Activated naive CD8-positive, alpha-beta T cell (primary cell): ENCODE measurements around the gene DOCK9.

Experiments
- H3K27ac Mint-ChIP-seq: one replicate; pipeline ENCODE4 v1.8.0; 2021; ENCODE audit warnings: mixed read lengths
- H3K27me3 Mint-ChIP-seq: one replicate; pipeline ENCODE4 v1.8.0; 2021; ENCODE audit warnings: mixed read lengths
- H3K36me3 Mint-ChIP-seq: one replicate; pipeline ENCODE4 v1.8.0; 2021; ENCODE audit warnings: mixed read lengths
- H3K4me1 Mint-ChIP-seq: one replicate; pipeline ENCODE4 v1.8.0; 2021; ENCODE audit warnings: low read depth, mixed read lengths
- H3K4me3 Mint-ChIP-seq: one replicate; pipeline ENCODE4 v1.8.0; 2021; ENCODE audit warnings: mild to moderate bottlenecking, mixed read lengths
- H3K9me3 Mint-ChIP-seq: one replicate; pipeline ENCODE4 v1.8.0; 2021; ENCODE audit warnings: low read depth, mixed read lengths

Gene DOCK9

DNA sequence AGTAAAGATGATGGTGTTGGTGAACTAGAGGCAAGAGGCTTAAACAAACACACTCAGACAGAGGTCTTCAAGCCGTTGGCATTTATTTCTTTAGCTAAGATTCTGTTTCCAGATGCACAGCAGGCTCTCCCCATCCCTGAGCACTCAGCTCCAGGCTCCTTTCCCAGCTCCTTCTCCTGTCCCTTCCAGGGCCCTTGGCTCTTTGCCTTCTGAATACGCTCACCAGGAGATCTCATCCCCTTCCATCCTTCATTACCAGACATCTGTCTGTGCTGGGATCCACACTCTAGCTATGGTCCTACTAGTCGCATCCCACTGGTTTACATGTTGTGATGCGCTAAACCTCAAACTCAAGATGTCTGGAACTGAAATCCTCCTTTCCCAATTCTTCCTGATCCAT lies 25.3 kb upstream of the DOCK9 start:
- Mint-ChIP-seq H3K27me3 (no peaks in the 10 kb centered on the region), H3K27ac (peak overlapping the region; percentile 74), H3K36me3 (peaks cover 9% of the 10 kb centered on the region), H3K4me1 (peaks cover 84% of the 10 kb centered on the region), H3K4me3 (peak overlapping the region; percentile 8), H3K9me3 (no peaks in the 10 kb centered on the region)

DNA sequence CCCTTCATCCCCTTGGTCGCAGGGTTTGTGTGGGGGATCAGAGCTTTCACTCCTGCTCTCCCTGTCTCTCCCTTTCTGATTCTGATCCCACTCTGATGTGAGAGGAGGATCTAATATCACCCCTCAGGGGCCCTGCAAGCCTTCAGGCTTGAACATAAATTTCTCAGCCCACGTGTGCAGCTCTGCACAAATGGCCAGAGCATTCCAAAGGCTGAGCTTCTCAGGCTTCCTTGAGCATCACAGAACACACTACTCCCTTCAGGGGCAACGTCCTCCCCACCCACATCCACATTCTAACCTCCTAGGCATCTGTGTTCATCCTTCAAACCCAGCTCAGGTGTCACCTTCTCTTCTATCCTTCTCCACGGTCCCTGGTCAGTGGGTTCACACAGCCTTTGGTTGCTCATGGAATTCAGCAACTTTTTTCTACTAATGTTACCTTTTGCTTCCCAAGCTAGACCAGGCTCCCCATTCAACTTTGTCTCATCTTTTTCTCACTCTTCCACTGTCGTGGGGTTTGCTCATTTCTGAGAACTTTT lies 24.4 kb upstream of the DOCK9 start:
- Mint-ChIP-seq H3K9me3 (no peaks in the 10 kb centered on the region), H3K27me3 (no peaks in the 10 kb centered on the region), H3K27ac (peak overlapping the region; percentile 35), H3K4me1 (peaks cover 88% of the 10 kb centered on the region), H3K36me3 (peaks cover 9% of the 10 kb centered on the region), H3K4me3 (no peak overlapping the region)

DNA sequence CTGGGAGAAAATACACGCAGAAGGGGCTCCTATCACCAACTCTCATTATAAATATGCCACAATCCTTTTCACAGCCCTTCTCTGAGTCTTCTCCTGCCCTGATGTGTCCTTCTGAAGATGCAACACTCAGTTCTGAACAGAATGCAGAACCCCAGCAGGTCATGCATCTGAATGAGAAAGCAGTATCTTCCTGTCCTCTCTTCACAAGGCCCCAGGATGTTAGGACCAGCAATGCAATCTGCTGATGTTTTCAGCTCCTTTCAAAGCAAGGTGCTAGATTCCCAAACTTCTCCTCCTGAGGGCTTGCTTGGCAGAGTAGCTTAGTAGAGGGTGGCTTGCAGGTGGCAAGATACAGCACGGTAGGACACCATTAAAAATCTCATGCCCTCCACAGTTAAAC lies 22.3 kb upstream of the DOCK9 start:
- Mint-ChIP-seq H3K27me3 (no peaks in the 10 kb centered on the region), H3K9me3 (no peaks in the 10 kb centered on the region), H3K27ac (no peak overlapping the region), H3K4me1 (peaks cover 98% of the 10 kb centered on the region), H3K36me3 (peaks cover 9% of the 10 kb centered on the region), H3K4me3 (peak overlapping the region; percentile 43)

DNA sequence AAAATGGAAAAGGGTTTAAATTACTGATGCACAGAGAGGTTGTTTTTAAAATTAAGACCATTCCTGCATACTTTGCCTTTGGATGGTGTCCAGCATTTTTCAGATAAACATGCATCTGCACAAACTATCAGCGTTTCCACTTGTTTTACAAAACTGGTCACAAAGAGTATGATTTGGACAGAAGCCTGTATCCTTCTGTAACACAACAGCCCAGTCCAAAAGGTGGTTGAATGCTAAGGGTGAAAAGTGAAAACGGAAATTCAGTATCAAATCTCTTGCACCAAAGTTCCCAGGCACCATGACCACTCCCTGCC lies 21.7 kb upstream of the DOCK9 start:
- Mint-ChIP-seq H3K27ac (peak overlapping the region; percentile 83), H3K9me3 (no peaks in the 10 kb centered on the region), H3K4me3 (peak overlapping the region; percentile 62), H3K36me3 (peaks cover 9% of the 10 kb centered on the region), H3K4me1 (peaks cover 98% of the 10 kb centered on the region), H3K27me3 (no peaks in the 10 kb centered on the region)

DNA sequence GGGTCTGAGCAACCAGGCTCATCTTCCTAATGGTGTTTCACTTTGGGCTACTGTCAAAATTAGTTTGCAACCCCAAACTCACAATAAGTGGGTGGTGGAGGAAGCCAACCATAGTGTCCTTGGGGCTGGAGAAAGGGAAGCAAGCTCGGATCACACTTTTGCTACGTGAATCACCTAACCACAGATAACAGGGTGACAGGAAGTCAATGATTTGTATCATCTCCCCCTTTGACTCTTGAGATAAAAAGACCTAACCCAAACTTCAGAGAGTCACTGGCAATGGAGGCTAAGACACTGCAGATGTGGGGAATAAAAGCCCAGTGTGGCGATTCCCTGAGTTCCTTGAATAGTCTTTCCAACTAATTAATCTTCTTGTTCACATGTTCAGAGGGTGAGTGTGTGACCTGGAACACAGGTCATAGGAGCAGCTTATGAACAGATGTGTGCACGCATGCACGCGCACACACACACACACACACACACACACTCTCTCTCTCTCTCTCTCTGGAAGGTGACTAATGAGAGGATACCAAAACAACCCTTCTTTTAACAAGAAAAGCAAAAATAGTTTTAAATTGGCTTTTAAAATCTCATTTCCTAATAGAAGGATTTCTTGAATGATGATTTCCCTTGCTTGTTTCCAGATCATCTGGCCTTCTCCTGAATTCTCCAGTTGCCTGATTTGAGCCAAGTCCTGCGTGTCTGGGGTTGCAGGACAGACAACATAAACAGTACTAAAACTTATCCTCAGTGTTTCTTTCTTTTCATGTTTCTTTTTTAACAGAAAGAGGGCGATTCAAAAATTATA lies 21.2 kb upstream of the DOCK9 start:
- no peaks in the 10 kb centered on the region for H3K9me3 Mint-ChIP-seq
- peak overlapping the region; percentile 83 for H3K27ac Mint-ChIP-seq
- no peaks in the 10 kb centered on the region for H3K27me3 Mint-ChIP-seq
- peaks cover 96% of the 10 kb centered on the region for H3K4me1 Mint-ChIP-seq
- peaks cover 9% of the 10 kb centered on the region for H3K36me3 Mint-ChIP-seq
- peak overlapping the region; percentile 62 for H3K4me3 Mint-ChIP-seq

DNA sequence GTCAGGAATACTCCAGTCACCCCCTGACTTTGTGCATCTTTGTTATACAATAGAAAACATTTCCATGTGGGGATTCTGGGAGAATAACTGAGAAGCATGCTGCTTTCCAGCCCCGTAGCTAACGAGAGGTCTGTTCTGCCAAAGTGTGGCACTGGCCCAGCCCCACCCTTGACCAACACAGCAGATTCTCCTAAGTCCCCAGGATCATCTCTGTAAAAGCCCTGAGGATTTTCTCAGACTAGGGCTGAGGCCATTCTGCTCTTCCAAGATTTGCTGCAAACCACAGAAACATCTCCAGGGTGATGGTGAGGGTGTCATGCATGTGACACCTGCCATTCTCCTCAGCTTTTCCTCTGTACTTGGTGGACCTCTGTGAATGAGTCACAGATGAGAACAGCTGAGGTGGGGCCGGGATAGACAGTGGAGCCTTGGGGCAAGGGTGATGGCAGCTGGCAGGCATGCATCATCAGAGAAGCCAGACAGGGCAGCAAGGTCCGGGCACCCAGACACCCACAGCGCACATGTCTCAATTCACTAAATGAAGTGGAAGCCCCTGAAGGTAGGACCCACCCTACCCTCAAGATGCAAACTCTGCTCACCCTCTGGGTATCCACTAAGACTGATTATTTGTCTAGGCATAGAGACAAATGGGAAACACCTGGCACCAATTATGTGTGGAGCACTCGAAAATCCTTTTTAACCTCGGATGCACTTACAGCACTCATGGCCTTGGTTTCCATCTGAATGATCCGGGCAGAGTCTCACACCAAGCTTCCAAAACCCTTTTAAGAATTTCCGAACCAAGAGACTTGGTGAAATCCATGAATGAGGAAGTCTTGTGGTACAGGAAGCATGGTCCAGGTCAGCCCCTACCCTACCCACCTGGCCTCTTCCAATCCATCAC lies 20.1 kb upstream of the DOCK9 start:
- Mint-ChIP-seq H3K36me3 (peaks cover 3% of the 10 kb centered on the region), H3K27me3 (no peaks in the 10 kb centered on the region), H3K27ac (peak overlapping the region; percentile 71), H3K4me3 (peak overlapping the region; percentile 62), H3K9me3 (no peaks in the 10 kb centered on the region), H3K4me1 (peaks cover 93% of the 10 kb centered on the region)

DNA sequence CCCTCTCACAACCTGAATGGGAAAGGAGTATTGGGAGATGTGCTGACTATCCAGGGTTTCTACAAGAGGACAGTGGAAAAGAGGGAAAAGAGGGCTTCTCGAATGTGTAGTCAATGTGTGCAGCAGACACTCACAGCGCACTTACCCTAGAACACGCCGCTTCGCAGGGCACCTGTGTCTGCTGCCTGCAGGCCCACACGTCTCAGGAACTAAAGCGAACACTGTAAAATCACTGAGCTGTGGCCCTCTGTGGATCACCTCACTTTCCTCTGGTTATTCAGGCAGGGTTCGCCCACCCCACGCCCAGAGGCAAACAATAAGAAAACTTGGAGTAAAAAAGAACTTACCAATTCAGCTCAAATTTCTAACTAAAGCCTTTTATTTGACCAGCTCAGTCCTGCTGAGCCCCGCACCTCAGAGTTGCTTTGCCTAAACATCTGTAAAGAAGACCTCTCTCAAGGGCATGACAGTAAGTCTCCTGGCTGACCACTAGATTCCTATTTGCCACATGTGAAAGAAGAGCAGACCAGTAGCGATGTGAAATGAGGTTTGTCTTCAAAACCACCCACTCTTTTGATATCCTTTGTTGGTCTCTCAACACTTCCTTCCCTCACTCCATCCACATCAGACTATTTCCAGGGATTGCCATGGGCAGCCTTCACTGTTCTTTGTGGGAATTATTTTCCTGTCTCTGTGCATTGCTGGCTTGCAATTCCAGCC lies 19.3 kb upstream of the DOCK9 start:
- no peak overlapping the region for H3K4me3 Mint-ChIP-seq
- H3K9me3 Mint-ChIP-seq, result no peaks in the 10 kb centered on the region
- H3K27me3 Mint-ChIP-seq, result no peaks in the 10 kb centered on the region

DNA sequence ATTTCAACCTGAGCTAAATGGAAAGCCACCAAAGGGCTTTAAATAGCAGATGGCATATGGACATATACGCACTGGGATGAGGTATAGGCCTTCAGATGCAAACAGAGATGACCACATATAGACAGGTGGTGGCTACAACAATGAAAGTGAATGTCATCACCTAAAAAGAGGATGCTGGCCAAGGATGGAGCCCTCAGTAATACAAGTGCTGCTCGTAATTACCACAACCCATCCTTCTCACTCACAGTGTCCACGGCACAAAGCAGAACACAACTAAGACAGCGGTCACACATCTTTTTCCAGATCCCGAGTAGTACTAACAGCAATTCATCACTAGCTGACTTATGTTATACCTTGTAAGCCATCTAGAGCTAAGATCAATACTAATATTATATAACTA lies 18.2 kb upstream of the DOCK9 start:
- H3K4me3 Mint-ChIP-seq, result no peak overlapping the region
- no peaks in the 10 kb centered on the region for H3K9me3 Mint-ChIP-seq
- H3K27ac Mint-ChIP-seq, result peak overlapping the region; percentile 81
- peaks cover 87% of the 10 kb centered on the region for H3K4me1 Mint-ChIP-seq
- peaks cover 2% of the 10 kb centered on the region for H3K36me3 Mint-ChIP-seq
- H3K27me3 Mint-ChIP-seq, result no peaks in the 10 kb centered on the region

More for the DNA sequence above, 19.3 kb upstream of the DOCK9 start:
- Mint-ChIP-seq H3K36me3 (peaks cover 2% of the 10 kb centered on the region), H3K4me1 (peaks cover 94% of the 10 kb centered on the region), H3K27ac (peak overlapping the region; percentile 71)

DNA sequence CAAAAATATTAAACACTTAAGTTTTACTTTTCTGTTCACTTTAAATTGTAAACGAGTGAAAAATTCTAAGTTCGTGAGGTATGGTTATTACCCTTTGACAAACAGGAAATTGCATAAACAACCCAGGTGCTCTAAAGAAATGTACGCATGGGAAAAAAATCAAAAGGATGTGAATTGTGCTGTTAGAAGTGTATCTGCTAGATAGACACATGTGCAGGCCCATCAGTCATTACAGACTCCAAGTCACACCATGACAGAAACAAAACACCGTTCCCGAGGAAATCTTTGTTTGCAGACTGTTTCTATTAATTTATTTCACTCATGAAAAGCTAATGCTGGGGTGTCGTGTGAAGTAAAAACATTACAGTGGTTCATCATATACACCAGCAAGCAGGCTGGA lies 17.0 kb upstream of the DOCK9 start:
- Mint-ChIP-seq H3K27me3 (no peaks in the 10 kb centered on the region), H3K9me3 (no peaks in the 10 kb centered on the region), H3K36me3 (peaks cover 4% of the 10 kb centered on the region), H3K4me3 (peak overlapping the region; percentile 28), H3K4me1 (peaks cover 86% of the 10 kb centered on the region), H3K27ac (peak overlapping the region; percentile 72)

DNA sequence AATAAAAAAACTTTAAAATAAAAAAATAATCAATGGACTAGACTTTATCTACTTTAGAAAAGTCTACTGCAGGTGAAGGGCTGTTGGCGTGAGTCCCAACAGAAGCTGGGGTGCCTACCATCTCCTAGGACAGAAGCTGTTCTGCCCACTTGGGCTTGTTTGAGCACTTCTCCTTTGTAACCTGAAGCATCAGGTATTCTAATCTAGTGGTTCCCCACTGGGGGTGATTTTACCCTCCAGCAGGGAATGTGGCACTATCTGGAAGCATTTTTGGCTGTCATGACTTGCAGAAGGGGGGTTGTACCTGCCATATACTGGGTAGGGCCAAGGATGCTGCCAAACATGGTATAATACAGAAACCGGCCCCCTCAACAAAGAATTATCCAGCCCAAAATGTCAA lies 16.2 kb upstream of the DOCK9 start:
- no peaks in the 10 kb centered on the region for H3K27me3 Mint-ChIP-seq
- H3K4me3 Mint-ChIP-seq, result no peak overlapping the region
- H3K36me3 Mint-ChIP-seq, result peaks cover 4% of the 10 kb centered on the region
- peaks cover 84% of the 10 kb centered on the region for H3K4me1 Mint-ChIP-seq
- H3K9me3 Mint-ChIP-seq, result no peaks in the 10 kb centered on the region
- no peak overlapping the region for H3K27ac Mint-ChIP-seq

DNA sequence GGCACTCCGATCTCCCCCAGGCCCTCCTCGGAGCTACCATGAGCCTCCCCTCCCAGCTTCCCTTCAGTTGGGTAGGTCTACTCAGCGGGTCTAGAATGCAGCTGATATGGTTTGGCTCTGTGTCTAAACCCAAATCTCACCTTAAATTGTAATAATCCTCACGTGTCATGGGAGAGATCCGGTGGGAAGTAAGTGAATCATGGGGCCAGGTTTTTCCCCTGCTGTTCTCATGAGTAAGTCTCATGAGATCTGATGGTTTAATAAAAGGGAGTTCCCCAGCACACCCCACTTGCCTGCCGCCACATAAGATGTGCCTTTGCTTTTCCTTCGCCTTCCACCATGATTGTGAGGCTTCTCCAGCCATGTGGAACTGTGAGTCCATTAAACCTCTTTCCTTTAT lies 14.5 kb upstream of the DOCK9 start:
- H3K9me3 Mint-ChIP-seq, result no peaks in the 10 kb centered on the region
- H3K4me1 Mint-ChIP-seq, result peaks cover 80% of the 10 kb centered on the region
- H3K27me3 Mint-ChIP-seq, result no peaks in the 10 kb centered on the region
- peaks cover 4% of the 10 kb centered on the region for H3K36me3 Mint-ChIP-seq
- peak overlapping the region; percentile 18 for H3K27ac Mint-ChIP-seq
- peak overlapping the region; percentile 0 for H3K4me3 Mint-ChIP-seq

DNA sequence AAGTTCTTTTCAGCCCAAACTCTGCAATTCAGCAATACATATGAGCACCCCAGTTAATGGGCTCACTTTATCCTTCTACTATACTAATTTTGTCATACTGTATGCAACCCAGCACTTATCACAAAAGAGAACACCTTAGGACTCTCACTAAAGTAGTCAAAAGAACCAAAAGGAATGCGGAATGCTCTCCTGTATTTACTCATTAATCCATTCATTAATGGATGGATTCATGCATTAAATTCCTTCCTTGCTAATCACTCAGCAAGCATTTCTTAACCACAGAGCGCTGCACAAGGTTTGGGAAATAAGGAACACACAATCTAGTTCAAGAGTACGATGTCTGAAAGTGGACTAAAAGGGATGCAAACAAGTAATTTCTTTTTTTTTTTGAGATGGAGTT lies 12.8 kb upstream of the DOCK9 start:
- Mint-ChIP-seq H3K27me3 (no peaks in the 10 kb centered on the region), H3K4me1 (peaks cover 77% of the 10 kb centered on the region), H3K27ac (no peak overlapping the region)

DNA sequence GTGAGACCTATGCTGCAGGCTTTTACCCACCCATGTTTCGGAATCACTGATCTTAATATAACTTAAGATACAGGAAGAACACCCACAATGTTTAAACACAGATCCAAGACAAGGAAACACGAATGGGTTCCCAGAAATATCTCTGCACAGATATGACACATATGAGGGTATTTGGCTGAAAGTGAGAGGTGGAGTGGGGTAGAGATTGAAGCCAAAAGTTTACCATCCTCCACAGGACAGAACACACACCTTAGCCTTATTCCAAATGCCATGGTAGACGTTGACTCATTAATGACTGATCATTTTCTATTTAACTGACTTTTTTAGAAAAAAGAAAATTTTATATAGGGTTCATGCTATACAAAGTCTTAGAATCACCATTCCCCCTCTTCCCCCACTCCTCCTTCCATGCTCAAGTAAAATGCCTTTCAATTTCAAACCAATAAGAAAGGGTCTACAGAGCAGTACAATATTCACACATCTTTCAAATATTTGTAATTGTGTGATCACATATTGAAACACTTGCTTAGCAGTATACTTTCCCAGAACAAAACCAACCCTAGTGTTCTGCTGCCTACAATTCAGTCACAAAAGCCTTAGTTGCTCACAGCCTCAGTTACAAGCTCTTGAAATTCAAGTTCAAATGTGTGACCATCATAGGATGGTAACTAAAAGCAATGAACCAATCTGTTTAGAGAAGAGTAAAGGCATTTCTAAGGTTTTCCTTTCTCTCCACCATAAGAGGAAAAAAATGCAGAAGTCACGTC lies 11.8 kb upstream of the DOCK9 start:
- Mint-ChIP-seq H3K4me3 (no peak overlapping the region), H3K36me3 (peaks cover 4% of the 10 kb centered on the region), H3K4me1 (peaks cover 76% of the 10 kb centered on the region), H3K27me3 (no peaks in the 10 kb centered on the region), H3K27ac (peak overlapping the region; percentile 16), H3K9me3 (no peaks in the 10 kb centered on the region)

More for the DNA sequence above, 12.8 kb upstream of the DOCK9 start:
- no peaks in the 10 kb centered on the region for H3K9me3 Mint-ChIP-seq
- H3K36me3 Mint-ChIP-seq, result peaks cover 4% of the 10 kb centered on the region
- H3K4me3 Mint-ChIP-seq, result no peak overlapping the region

DNA sequence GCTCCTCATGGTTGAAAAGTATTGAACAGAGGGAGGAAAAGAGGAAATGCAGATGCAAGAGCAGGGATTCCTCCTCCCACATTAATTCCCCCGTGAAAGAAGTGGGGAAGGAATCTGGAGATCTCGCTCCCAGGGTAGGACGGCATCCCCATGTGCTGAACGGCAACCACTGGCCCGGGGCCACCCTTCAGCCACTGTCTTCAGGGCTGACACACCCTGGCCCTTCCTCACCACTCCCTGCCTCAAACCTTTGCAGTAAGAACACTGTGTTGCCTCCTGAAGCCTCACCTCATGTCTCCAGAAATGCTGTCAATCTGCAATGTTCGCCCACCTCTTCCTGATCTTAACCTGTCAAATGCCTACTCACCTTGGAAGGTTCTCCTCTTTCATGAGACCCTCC lies 10.9 kb upstream of the DOCK9 start:
- peaks cover 4% of the 10 kb centered on the region for H3K36me3 Mint-ChIP-seq
- no peaks in the 10 kb centered on the region for H3K9me3 Mint-ChIP-seq
- peaks cover 79% of the 10 kb centered on the region for H3K4me1 Mint-ChIP-seq
- no peak overlapping the region for H3K4me3 Mint-ChIP-seq
- peak overlapping the region; percentile 41 for H3K27ac Mint-ChIP-seq
- no peaks in the 10 kb centered on the region for H3K27me3 Mint-ChIP-seq
